ENCODE measurements around the gene C16orf96.

The C16orf96 gene

DNA sequence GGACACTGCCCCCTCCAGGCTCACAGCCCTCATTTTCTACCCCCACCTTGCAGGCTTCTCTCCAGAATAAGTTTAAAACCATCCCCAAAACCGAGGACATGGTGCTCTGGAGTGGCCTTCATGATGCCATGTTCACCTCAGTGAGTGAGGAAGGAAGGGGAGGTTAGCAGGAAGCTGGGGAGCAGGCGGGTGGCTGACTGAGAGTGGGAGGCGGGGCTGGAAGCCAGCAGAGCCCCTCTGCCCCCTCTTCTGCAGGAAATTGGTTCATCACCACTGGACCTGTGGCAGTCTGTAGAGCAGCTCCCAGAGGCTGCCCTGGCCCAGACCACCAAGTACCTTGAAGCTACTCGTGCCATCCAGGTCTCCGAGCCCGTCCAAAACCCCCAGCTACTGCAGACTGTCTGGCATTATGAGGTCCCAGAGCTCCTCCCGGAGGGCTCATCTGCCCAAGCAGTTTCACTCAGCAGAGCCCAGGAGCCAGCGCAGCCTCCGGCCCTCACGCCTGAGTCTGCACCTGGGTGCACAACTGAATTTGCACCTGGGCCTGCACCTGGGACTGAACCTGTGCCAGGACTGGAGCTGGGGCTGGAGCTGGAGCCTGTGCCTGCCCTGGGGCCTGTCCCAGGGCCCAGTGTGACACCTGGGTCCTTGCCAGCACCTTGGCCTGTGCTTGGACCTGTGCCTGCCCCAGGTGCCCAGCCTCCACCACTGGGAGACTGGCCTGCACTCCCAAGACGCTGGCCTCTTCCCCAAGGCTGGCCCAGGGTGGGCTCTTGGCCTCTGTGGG lies 19.0 kb downstream of the C16orf96 start:
- H3K4me3 ChIP-seq (replicated peaks; ENCODE audit: low read depth, low read length), result no peak overlapping the region
- TF ChIP-seq, protein P1, sequence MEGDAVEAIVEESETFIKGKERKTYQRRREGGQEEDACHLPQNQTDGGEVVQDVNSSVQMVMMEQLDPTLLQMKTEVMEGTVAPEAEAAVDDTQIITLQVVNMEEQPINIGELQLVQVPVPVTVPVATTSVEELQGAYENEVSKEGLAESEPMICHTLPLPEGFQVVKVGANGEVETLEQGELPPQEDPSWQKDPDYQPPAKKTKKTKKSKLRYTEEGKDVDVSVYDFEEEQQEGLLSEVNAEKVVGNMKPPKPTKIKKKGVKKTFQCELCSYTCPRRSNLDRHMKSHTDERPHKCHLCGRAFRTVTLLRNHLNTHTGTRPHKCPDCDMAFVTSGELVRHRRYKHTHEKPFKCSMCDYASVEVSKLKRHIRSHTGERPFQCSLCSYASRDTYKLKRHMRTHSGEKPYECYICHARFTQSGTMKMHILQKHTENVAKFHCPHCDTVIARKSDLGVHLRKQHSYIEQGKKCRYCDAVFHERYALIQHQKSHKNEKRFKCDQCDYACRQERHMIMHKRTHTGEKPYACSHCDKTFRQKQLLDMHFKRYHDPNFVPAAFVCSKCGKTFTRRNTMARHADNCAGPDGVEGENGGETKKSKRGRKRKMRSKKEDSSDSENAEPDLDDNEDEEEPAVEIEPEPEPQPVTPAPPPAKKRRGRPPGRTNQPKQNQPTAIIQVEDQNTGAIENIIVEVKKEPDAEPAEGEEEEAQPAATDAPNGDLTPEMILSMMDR (IDR thresholded peaks at IDR 0.05; ENCODE audit: low read length, missing control alignments), result no peak
- DNase-seq (ENCODE audit: low read depth), result no peak

DNA sequence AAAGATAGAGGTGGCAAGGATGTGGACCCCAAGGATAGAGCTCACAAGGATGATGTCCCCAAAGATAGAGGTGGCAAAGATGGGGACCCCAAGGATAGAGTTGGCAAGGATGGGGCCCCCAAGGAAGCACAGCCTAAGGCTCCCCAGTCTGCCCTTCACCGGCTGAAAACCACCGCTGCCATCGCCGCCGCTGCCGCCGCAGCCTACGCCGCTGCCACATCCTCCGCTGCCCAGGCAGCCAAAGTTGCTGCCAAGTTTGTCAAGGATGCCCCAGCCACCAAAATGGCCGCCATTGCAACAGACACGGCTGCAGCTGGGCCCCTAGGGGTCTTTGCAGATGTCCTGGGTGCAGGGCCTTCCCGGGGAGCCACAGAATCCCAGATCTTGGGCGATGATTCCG lies 19.9 kb downstream of the C16orf96 start:
- TF ChIP-seq, protein P1 (IDR thresholded peaks at IDR 0.05; ENCODE audit: low read length, missing control alignments), result no peak
- H3K4me3 ChIP-seq (replicated peaks; ENCODE audit: low read depth, low read length), result no peak overlapping the region
- DNase-seq (ENCODE audit: low read depth), result no peak

DNA sequence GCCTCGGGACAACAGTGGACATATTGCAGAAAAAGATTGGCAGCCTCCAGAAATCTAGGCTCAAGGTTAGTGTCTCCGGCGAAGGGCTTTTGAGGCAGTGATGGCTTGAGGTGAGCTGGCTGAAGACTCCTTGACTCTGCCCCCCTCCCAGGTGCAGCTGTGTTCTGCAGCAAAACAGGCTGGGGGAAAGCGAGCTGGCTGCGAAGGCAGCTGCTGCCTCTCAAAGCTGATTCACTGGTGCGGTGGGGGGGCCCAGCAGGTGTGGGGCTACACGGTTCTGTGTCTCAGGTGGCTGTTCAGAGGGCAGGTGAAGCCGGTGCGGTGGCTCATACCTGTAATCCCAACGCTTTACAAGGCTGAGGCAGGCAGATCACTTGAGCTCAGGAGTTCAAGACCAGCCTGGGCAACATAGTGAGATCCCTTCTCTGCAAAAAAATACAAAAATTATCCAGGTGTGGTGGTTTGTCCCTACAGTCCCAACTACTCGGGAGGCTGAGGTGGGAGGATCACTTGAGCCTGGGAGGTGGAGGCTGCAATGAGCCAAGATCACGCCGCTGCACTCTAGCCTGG lies 22.9 kb downstream of the C16orf96 start:
- TF ChIP-seq, protein P1 (IDR thresholded peaks at IDR 0.05; ENCODE audit: low read length, missing control alignments), result no peak

DNA sequence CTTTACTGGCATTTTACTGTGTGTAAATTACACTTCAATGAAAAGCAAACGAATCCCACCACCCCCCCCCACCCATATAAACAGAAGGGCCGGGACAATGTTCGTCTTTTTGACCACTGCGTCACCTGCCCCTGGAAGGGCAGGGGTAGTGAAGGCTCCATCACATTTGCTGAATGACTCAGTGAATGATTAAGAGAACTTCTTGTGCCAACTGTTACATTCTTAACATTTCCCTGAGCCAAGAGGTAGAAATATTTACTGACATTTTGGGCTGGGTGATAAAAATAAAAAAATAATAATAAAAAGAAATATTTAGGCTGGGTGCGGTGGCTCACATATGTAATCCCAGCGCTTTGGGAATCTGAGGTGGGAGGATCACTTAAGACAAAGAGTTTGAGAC lies 24.1 kb downstream of the C16orf96 start:
- TF ChIP-seq, protein P1 (IDR thresholded peaks at IDR 0.05; ENCODE audit: low read length, missing control alignments), result no peak
- no peak overlapping the region for H3K4me3 ChIP-seq (replicated peaks; ENCODE audit: low read depth, low read length)
- peak; percentile 10 for DNase-seq (ENCODE audit: low read depth)

More for the DNA sequence above, 22.9 kb downstream of the C16orf96 start:
- H3K4me3 ChIP-seq (replicated peaks; ENCODE audit: low read depth, low read length), result no peak overlapping the region
- no peak for DNase-seq (ENCODE audit: low read depth)

DNA sequence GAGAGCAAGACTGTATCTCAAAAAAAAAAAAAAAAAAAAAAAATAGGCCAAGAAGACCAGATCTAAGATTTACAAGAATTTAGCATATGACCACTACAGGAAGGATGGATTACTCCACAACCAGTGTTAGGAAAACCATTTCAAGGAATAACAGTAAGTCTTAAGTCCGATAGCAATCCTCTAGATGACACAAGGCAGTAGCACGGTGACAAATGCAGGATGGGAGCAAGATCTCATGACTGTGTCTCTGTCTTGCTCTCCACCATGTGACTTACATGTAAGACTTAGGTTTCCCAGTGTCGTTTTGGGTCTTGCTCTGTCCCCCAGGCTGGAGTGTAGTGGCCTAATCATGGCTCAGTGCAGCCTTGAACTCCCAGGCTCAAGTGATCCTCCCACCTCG lies 27.8 kb downstream of the C16orf96 start:
- no peak for DNase-seq (ENCODE audit: low read depth)

DNA sequence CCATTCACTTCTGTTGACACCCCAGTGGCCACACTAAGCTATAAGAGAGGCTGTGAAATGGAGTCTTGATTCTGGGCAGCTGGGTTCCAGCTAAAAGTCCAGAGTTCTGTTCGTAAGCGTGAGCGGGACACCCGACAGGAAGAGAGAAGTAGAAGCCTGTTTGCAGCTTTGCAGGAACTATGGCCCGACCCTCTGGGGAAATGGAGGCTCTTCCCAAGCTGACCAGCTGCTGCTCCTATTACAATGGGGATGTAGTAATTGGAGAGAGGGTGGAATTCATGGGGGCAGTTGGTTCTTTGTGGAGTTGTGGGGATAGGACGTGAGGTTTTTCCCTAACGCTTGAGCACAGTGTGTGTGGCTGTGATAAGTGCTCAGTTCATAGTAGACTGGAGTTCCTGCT lies 30.2 kb downstream of the C16orf96 start:
- no peak for DNase-seq (ENCODE audit: low read depth)
- TF ChIP-seq, protein P1 (IDR thresholded peaks at IDR 0.05; ENCODE audit: low read length, missing control alignments), result no peak
- H3K4me3 ChIP-seq (replicated peaks; ENCODE audit: low read depth, low read length), result no peak overlapping the region

More for the DNA sequence above, 27.8 kb downstream of the C16orf96 start:
- TF ChIP-seq, protein P1 (IDR thresholded peaks at IDR 0.05; ENCODE audit: low read length, missing control alignments), result no peak
- H3K4me3 ChIP-seq (replicated peaks; ENCODE audit: low read depth, low read length), result no peak overlapping the region

Measured in fibroblast of pulmonary artery (primary cell).